Measurements from ENCODE around the gene POC5. TPM values are rescaled to one million over a fixed set of nuclear protein-coding genes. Genes with fewer than 3 reads are reported as not detected.

POC5 gene
- total RNA-seq, 2 experiments from 2014 or later = 19.1 to 23.3 TPM

GRCh38 chr5:75666801-75667200 is 50.4 kb downstream of the POC5 start:
- Mint-ChIP-seq H3K36me3 (ENCODE audit: low read depth) (peaks cover 8% of the 10 kb centered on the region), H3K27ac (no peak overlapping the region), H3K4me3 (no peak overlapping the region), H3K27me3 (no peaks in the 10 kb centered on the region), H3K9me3 (no peaks in the 10 kb centered on the region), H3K4me1 (peaks cover 20% of the 10 kb centered on the region)
- no peak for DNase-seq
- ChIA-PET CTCF (interaction anchor here (1.2 kb wide), 1 partner anchor 9 kb away, joined by 4 read pairs; no protein-coding TSS in a partner anchor), POLR2A (no interaction called here)

GRCh38 chr5:75664979-75665378 is 52.3 kb downstream of the POC5 start:
- Mint-ChIP-seq H3K4me1 (peaks cover 22% of the 10 kb centered on the region), H3K36me3 (ENCODE audit: low read depth) (peaks cover 8% of the 10 kb centered on the region), H3K9me3 (no peaks in the 10 kb centered on the region), H3K4me3 (no peak overlapping the region), H3K27me3 (no peaks in the 10 kb centered on the region), H3K27ac (no peak overlapping the region)
- POLR2A ChIA-PET = no interaction called here
- no peak for DNase-seq
- CTCF ChIA-PET = interaction anchor here (1.6 kb wide), 1 partner anchor 44 kb away, joined by 3 read pairs; no protein-coding TSS in a partner anchor

GRCh38 chr5:75663579-75664284 is 53.5 kb downstream of the POC5 start:
- ChIA-PET POLR2A (no interaction called here), CTCF (interaction anchor here (0.7 kb wide), 1 partner anchor 790 kb away, joined by 3 read pairs; no protein-coding TSS in a partner anchor)
- H3K4me1 Mint-ChIP-seq = peaks cover 11% of the 10 kb centered on the region
- H3K27ac Mint-ChIP-seq = no peak overlapping the region
- H3K9me3 Mint-ChIP-seq = no peaks in the 10 kb centered on the region
- H3K4me3 Mint-ChIP-seq = no peak overlapping the region
- DNase-seq = no peak
- no peaks in the 10 kb centered on the region for H3K36me3 Mint-ChIP-seq (ENCODE audit: low read depth)
- H3K27me3 Mint-ChIP-seq = no peaks in the 10 kb centered on the region

- ChIA-PET CTCF (interaction anchor here (0.6 kb wide), 1 partner anchor 938 kb away, joined by 3 read pairs; no protein-coding TSS in a partner anchor), POLR2A (no interaction called here)
- H3K27me3 Mint-ChIP-seq = no peaks in the 10 kb centered on the region
- no peak overlapping the region for H3K27ac Mint-ChIP-seq
- DNase-seq = no peak
- H3K4me3 Mint-ChIP-seq = no peak overlapping the region
- H3K4me1 Mint-ChIP-seq = peaks cover 8% of the 10 kb centered on the region
- no peaks in the 10 kb centered on the region for H3K36me3 Mint-ChIP-seq (ENCODE audit: low read depth)
- H3K9me3 Mint-ChIP-seq = no peaks in the 10 kb centered on the region
These were observed 55.2 kb downstream of the POC5 start for GRCh38 chr5:75662061-75662460.

- H3K27me3 Mint-ChIP-seq = no peaks in the 10 kb centered on the region
- H3K9me3 Mint-ChIP-seq = no peaks in the 10 kb centered on the region
- H3K27ac Mint-ChIP-seq = no peak overlapping the region
- H3K4me1 Mint-ChIP-seq = peaks cover 8% of the 10 kb centered on the region
- H3K36me3 Mint-ChIP-seq (ENCODE audit: low read depth) = no peaks in the 10 kb centered on the region
- H3K4me3 Mint-ChIP-seq = no peak overlapping the region
- CTCF ChIA-PET = interaction anchor here (0.9 to 1.3 kb wide), 2 partner anchors 14 to 40 kb away, joined by 3 read pairs; no protein-coding TSS in a partner anchor
- DNase-seq = no peak
- POLR2A ChIA-PET = no interaction called here
These were observed 56.4 kb downstream of the POC5 start for GRCh38 chr5:75660678-75661465.

GRCh38 chr5:75659791-75660450 is 57.3 kb downstream of the POC5 start:
- Mint-ChIP-seq H3K27me3 (no peaks in the 10 kb centered on the region), H3K4me1 (peaks cover 8% of the 10 kb centered on the region), H3K27ac (no peak overlapping the region), H3K9me3 (no peaks in the 10 kb centered on the region), H3K36me3 (ENCODE audit: low read depth) (no peaks in the 10 kb centered on the region), H3K4me3 (no peak overlapping the region)
- no peak for DNase-seq
- ChIA-PET CTCF (interaction anchor here (0.9 to 1.3 kb wide), 2 partner anchors 15 to 39 kb away, joined by 3 read pairs; no protein-coding TSS in a partner anchor), POLR2A (no interaction called here)

GRCh38 chr5:75656311-75657003 is 60.8 kb downstream of the POC5 start:
- POLR2A ChIA-PET = no interaction called here
- H3K27me3 Mint-ChIP-seq = no peaks in the 10 kb centered on the region
- H3K36me3 Mint-ChIP-seq (ENCODE audit: low read depth) = no peaks in the 10 kb centered on the region
- DNase-seq = no peak
- CTCF ChIA-PET = no interaction called here
- H3K4me3 Mint-ChIP-seq = no peak overlapping the region
- no peak overlapping the region for H3K27ac Mint-ChIP-seq
- peaks cover 8% of the 10 kb centered on the region for H3K4me1 Mint-ChIP-seq
- H3K9me3 Mint-ChIP-seq = no peaks in the 10 kb centered on the region

- POLR2A ChIA-PET = interaction anchor here (0.5 kb wide), 1 partner anchor 76 kb away, joined by 4 read pairs; no protein-coding TSS in a partner anchor
- Mint-ChIP-seq H3K36me3 (ENCODE audit: low read depth) (no peaks in the 10 kb centered on the region), H3K27ac (no peak overlapping the region), H3K9me3 (peaks cover 2% of the 10 kb centered on the region), H3K4me1 (peaks cover 2% of the 10 kb centered on the region), H3K4me3 (no peak overlapping the region), H3K27me3 (no peaks in the 10 kb centered on the region)
- CTCF ChIA-PET = no interaction called here
- DNase-seq = no peak
These were observed 62.4 kb downstream of the POC5 start for GRCh38 chr5:75654693-75655295.

- no peak overlapping the region for H3K27ac Mint-ChIP-seq
- H3K4me1 Mint-ChIP-seq = peaks cover 3% of the 10 kb centered on the region
- ChIA-PET CTCF (no interaction called here), POLR2A (no interaction called here)
- H3K36me3 Mint-ChIP-seq (ENCODE audit: low read depth) = no peaks in the 10 kb centered on the region
- H3K9me3 Mint-ChIP-seq = peaks cover 2% of the 10 kb centered on the region
- H3K4me3 Mint-ChIP-seq = no peak overlapping the region
- DNase-seq = no peak
- no peaks in the 10 kb centered on the region for H3K27me3 Mint-ChIP-seq
These were observed 63.7 kb downstream of the POC5 start for GRCh38 chr5:75653521-75653920.

GRCh38 chr5:75651575-75652238 is 65.5 kb downstream of the POC5 start:
- H3K9me3 Mint-ChIP-seq = peaks cover 5% of the 10 kb centered on the region
- H3K4me1 Mint-ChIP-seq = peaks cover 6% of the 10 kb centered on the region
- H3K27ac Mint-ChIP-seq = no peak overlapping the region
- no peaks in the 10 kb centered on the region for H3K36me3 Mint-ChIP-seq (ENCODE audit: low read depth)
- H3K27me3 Mint-ChIP-seq = no peaks in the 10 kb centered on the region
- no peak overlapping the region for H3K4me3 Mint-ChIP-seq
- CTCF ChIA-PET = no interaction called here
- POLR2A ChIA-PET = no interaction called here
- DNase-seq = no peak

- DNase-seq = no peak
- H3K36me3 Mint-ChIP-seq (ENCODE audit: low read depth) = no peaks in the 10 kb centered on the region
- CTCF ChIA-PET = no interaction called here
- POLR2A ChIA-PET = no interaction called here
- no peak overlapping the region for H3K27ac Mint-ChIP-seq
- H3K4me3 Mint-ChIP-seq = no peak overlapping the region
- peaks cover 6% of the 10 kb centered on the region for H3K4me1 Mint-ChIP-seq
- H3K9me3 Mint-ChIP-seq = peaks cover 5% of the 10 kb centered on the region
- H3K27me3 Mint-ChIP-seq = no peaks in the 10 kb centered on the region
These were observed 68.5 kb downstream of the POC5 start for GRCh38 chr5:75648712-75649111.

- H3K27me3 Mint-ChIP-seq = peaks cover 2% of the 10 kb centered on the region
- no peak for DNase-seq
- no peak overlapping the region for H3K27ac Mint-ChIP-seq
- ChIA-PET CTCF (no interaction called here), POLR2A (no interaction called here)
- peaks cover 3% of the 10 kb centered on the region for H3K9me3 Mint-ChIP-seq
- H3K4me1 Mint-ChIP-seq = no peaks in the 10 kb centered on the region
- no peak overlapping the region for H3K4me3 Mint-ChIP-seq
- H3K36me3 Mint-ChIP-seq (ENCODE audit: low read depth) = no peaks in the 10 kb centered on the region
These were observed 76.4 kb downstream of the POC5 start for GRCh38 chr5:75640826-75641225.
